ENCODE results near the gene PDE11A.
"Not testable (repeated sequence)": the region's sequence is repeated elsewhere in the genome, so short reads cannot be mapped to it uniquely, and the experiment has no call there.

Gene PDE11A

DNA sequence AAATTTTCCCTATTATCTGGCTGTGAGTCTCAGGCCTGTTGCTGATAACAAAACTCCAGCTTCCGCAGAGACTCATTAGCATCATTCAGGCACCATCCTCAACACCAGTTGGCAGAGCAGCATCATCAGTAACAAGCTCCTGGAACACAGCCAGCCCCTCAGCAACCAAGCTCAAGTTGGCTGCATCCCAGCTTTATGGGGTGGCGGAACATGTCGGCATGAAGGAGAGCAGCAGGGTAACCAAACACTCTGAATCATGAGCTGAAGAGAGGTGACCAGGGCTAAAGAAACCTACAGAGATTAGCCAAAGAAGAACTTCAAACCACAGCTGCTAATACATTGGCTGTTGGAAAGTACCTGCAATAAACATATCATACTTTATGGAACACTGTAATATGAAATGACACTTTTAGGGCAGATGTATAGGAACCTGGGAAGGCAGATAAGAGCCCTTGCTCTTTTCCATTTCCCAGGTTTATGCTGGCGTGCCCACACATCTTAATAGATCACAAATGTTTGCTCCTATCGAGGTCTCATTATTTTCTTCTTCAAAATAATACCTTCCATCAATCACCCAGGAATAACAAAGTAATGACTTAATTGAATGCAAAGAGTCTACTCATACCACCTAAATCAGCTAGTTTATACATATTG is 63.8 kb downstream of the PDE11A start:
- DNase-seq (ENCODE audit: low spot score), result no peak

DNA sequence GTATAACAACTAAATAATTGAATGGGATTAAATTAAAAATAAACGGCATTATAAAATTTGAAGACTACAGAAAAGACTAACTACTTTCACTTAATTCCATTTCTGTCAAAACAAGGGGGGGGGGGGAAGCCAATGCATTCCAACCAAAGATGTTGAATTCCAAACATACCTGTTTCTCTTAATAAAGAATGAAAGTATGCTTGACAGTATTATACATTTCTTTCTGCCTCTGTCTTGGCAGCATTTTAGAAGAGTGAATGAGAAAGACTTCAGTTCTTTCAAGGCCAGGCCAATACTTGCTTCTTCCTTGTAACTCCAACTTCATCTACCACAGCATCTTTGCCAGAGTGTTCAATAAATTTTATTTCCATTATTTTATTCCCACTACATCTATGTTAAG is 65.9 kb downstream of the PDE11A start:
- DNase-seq (ENCODE audit: low spot score), result no peak

DNA sequence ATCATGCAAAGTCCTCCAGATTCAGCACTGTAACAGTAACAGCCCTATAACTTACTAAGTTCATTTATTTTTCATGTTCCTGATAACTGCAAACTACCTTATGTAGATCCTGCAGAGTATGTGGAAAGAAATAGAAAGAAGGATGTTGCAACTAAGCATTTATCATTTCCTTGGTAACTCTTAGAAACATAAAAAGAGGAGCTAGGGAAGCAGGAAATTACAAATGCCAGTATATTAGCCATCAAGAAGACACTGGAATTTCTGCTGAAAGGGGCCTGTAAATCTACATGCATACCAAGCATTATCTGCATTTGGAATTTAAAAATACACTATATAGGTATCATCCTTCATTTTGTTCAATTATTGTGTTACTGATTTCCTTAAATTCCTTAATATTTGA is 66.8 kb downstream of the PDE11A start:
- DNase-seq (ENCODE audit: low spot score), result no peak

DNA sequence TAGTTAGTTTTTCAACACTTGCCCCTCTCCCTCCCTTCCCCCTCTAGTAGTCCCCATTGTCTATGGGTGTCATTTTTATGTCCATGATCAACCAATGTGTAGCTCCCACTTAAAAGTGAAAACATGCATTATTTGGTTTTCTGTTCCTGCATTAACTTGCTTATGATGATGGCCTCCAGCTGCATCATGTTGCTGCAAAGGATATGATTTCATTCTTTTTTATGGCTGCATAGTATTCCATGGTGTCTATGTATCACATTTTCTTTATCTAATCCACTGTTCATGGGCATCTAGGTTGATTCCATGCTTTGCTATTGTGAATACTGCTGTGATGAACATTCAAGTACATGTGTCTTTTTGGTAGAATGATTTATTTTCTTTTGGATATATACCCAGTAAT is 70.5 kb downstream of the PDE11A start:
- no peak for DNase-seq (ENCODE audit: low spot score)

DNA sequence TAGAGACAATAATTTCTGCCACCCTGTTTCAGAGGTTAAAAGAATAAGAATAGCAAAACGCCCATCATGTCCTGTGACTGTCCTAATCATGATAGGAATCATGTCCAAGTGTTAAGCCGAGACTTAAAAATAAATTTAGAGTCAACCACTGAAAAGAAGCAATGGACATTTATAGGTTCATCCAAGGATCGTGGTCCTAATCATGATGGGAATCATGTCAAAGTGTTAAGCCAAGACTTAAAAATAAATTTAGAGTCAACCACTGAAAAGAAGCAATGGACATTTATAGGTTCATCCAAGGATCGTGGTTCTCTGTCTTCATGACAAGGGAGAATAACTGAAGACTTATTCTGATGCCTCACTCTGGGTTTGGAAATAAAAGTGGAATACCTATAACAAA is 73.6 kb downstream of the PDE11A start:
- no peak for DNase-seq (ENCODE audit: low spot score)

DNA sequence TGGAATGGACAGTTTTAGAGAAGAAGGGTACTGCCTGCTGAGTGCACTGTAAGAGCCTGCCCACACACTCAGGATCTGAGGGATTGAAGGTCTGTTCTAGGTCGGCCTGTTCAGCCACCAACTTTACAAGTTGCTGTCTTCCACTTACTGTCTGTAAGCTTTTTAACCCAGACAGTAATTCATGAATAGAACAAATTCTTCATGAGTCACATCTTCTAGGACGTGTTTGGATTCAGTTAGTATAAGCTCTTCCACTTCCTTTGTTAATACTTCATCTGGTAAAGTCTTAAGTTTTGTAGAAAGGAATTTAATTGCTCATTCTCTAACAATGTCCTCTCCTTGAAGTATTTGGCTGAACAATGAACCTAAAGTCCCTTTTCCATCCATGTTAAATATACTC is 74.6 kb downstream of the PDE11A start:
- no peak for DNase-seq (ENCODE audit: low spot score)

DNA sequence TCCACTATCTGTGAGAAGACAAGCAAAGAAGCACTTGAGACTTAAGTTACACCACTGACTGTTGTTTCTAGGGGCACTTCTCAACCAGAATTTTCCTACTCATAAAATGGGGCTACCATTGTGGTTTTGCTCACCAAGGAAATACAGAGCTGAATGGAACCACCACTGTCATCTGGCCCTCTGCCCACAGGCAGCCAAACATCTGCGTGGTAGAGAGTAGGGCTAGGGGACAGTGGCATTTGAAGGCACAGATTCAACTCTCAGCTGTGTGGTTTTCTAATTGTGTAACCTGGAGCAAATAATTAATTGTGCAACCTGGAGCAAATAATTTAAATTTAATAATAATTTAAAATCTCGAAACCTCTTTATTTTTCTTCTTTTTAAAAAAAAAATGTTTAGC is 79.6 kb downstream of the PDE11A start:
- no peak for DNase-seq (ENCODE audit: low spot score)

DNA sequence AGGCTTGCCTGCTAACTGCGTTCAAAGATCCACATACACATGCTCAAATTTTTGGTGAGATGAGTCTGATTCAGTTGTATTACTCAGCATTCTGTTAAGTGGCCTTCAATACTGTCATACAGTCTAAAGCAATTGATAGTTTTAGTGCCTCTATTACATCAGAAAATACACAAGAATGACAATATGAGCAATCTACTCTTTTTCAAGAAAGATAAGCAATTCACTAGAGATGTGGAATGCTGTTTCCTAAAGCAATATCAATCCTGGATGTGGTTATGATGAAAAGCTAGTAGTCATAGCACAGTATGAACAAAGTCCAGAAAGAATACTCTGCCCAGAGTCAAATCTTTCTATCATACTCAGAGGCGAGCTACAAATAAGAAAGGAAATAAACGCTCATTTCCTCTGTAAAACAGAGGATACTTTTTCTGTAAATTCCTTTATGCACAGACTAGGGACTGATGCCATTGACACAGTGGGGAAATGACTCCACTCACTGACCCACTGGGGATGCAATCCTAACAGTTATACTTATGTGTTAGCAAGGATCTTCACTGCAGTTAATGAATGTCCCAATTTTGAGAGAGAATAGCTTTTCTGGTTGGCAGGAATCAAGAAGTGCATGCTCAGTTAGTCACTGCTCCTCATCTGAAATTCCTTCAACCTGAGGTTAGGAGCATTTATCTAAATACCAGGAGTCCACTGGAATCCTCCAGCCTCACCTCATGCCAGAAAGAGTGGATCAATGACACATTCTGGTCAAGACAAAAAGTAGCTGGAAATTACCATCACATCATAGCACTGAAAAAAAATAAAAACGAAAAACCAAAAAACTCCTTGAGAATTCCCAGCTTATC is 83.3 kb downstream of the PDE11A start:
- no peak for DNase-seq (ENCODE audit: low spot score)

DNA sequence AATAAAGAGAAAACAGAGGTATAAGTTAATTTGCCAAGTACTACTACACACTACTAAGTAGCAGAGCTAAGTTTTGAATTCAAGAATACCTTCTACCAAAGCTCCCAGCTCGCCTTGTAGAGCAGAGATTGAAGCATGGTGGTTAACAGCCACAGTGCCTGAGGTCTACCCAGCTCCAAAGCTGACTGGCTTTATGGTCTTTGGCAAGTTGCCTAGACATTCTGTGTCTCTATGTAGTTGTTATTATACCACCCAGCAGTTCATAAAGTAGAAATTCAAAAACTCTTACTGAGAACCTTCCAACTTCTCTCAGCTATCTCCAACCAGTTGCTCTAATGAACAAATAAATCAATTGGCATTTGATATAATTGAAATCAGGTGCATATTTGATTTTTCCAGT is 87.8 kb downstream of the PDE11A start:
- peak; percentile 10 for DNase-seq (ENCODE audit: low spot score)

DNA sequence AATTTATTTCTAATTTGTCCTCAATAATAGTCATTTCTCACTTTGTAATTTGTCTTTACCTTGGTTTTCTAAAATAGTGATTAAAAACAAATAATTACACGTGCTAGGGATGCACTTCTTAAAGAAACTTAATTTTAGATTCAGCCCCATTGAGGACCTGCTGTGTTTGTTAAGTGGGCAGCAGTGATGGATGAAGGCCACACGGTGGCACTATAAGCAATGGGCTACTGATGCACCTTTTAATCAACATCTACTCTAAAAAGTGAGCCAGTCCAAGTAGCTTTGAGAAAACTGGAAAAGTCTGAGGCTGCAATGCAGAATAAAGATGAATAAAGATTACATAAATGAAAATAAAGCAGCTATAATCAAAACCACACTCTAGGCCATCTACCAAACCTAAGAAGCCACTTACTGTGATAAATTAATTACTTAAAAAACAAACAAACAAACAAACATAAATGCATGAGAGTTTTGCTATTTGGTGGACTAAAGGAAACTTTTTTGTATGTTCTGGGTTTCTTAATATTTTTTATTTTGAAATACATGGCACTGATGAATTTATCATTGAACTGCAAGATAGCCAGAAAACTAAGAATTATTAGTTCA is 89.3 kb downstream of the PDE11A start:
- peak; percentile 46 for DNase-seq (ENCODE audit: low spot score)

DNA sequence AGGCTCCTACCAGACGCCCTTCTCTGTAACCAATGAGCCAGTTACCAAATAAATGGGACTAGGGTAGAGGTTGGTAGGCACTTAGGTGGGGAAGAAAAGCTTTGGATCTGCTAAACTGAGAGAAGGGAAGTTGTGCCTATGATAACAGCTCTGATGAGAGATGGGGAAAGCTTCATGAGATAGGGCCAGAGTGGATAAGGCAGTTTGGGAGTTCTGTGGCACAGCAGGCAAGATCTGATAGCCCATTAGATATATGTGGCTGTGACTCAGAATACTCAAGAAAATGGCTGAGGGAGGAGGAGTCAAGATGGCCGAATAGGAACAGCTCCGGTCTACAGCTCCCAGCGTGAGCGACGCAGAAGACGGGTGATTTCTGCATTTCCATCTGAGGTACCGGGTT is 99.8 kb downstream of the PDE11A start:
- no peak for DNase-seq (ENCODE audit: low spot score)

DNA sequence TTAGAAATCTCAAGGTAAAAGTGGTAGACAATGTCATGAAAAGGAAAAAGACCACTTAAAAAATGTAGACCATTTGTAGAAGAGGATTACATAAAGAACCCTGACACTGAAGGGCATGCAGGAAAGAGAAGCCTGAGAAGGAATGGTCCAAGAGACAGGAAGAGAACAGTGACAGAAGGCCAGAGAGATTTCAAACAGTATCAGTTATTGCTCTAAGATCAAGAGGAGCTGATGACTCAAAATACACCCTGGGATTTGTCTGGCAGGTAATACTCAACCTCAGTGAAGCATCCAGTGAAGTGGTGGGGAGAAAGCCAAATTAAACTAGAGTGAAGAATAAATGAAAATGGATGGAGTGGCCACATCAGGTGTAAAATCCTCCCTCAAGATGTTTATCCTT is 100.5 kb downstream of the PDE11A start:
- no peak for DNase-seq (ENCODE audit: low spot score)

DNA sequence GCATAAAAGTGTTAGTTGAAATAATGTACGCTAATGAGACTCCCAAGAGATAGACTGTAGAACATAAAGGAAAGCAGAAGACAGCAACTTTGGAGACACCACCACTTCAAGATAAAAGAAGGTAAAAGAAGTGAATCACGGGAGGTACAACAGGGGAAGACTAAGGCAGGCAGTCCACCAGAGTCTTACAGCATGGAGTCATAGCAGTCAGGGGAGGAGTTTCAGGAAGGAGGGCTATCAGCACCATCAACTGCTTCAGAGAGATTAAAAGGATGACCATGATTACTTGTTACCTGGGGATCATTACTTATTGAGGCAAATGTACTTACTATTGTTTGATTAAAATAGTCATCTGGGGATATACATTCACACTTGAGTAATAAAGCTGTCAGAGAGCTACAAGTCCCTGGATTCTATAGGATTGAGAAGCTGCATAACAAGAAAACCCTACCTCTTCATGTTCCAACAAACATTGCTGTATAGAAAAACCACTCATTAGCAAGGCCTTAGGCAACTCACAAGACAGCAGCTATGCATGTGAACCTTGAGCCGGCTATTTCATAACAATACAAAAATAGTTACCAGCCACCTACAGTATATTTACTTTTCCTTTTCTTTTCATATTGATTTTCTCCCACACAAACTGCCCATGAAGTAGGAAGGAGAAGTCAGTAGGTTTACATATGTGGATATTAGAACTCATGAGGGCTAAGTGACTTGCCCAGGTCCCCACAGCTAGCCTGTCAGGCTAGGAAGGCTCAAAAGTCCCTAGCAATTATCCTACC is 101.7 kb downstream of the PDE11A start:
- no peak for DNase-seq (ENCODE audit: low spot score)

DNA sequence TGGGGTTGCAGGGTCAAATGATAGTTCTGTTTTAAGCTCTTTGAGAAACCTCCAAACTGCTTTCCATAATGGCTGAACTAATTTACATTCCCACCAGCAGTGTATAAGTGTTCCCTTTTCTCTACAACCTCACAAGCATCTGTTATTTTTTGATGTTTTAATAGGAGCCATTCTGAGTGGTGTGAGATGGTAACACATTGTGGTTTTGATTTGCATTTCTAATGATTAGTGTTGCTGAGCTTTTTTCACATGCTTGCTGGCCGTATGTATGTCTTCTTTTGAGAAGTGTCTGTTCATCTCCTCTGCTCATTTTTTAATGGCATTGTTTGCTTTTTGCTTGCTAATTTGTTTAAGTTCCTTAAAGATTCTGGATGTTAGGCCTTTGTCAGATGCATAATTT is 107.7 kb downstream of the PDE11A start:
- no peak for DNase-seq (ENCODE audit: low spot score)

DNA sequence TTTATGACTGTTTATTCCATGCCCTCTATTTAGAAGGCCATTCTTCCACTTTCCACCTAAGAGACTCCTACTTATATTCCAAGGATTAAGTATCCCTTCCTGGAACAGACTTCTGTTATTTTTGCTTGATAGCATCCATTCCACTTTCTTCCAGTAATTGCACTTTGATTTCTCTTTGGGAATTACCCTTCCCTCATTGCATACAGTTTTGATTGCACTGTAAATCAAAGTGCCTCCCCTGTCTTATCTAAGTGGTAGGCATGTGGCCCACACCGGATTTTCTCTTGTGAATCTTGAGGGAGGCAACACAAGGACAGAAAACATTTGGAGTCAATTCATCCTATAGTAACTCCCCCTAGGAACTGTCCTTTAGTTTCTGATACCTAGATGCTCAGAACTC is 120.4 kb downstream of the PDE11A start:
- no peak for DNase-seq (ENCODE audit: low spot score)

DNA sequence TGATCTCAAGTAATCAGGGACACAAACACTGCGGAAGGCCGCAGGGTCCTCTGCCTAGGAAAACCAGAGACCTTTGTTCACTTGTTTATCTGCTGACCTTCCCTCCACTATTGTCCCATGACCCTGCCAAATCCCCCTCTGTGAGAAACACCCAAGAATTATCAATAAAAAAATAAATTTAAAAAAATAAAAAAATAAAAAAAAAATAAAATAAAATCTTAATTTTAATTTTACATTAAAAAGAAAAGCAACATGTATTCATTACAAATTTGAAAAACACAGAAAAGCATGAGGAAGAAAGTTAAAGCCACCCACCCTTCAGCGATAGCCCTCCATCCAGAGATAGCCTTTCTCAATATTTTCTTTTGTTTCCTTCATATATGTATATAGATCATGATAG is 125.0 kb downstream of the PDE11A start:
- DNase-seq (ENCODE audit: low spot score), result not testable (repeated sequence)

DNA sequence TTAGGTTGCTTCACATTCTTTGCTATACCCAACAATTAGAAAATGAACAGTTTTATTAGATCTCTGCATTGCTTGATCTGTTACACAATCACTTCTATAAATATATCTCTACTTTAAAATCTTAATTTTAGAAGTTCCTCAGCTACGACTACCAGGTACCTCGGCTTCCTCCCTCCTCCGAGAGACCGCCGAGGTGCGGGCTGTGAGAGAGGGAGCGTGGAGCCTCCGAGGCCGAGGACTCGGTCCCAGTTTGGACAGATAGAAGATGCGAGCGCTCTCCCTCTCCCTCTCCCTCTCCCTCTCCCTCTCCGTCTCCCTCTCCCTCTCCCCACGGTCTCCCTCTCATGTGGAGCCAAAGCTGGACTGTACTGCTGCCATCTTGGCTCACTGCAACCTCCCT is 128.0 kb downstream of the PDE11A start:
- not testable (repeated sequence) for DNase-seq (ENCODE audit: low spot score)

DNA sequence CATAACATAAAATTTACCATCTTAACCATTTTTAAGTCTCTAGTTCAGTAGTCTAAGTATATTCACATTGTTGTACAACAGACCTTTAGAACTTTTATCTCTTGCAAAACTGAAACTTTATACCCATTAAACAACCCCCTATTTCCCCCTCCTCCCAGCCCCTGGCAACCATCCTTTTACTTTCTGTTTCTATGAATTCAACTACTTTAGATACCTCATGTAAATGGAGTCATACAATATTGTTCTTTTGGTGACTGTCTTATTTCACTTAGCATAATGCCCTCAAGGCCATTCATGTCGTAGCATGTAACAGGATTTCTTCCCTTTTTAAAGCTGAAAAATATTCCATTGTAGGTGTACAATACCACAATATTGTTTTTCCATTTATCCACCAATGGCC is 129.8 kb downstream of the PDE11A start:
- DNase-seq (ENCODE audit: low spot score), result no peak

DNA sequence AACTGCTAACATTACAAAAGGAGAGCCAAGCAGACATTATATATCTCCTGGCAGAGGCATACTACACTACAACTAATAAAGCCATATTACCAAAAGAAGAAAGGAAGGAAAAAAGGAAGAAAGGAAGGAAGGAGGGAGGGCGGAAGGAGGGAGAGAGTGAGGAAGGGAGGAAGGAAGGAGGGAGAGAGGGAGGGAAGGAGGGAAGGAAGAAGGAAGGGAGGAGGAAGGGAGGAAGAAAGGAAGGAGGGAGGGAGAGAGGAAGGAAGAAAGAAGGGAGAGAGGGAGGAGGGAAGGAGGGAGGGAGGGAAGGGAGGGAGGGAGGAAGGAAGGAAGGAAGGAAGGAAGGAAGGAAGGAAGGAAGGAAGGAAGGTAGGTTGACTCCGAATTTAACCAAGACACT is 133.4 kb downstream of the PDE11A start:
- no peak for DNase-seq (ENCODE audit: low spot score)

DNA sequence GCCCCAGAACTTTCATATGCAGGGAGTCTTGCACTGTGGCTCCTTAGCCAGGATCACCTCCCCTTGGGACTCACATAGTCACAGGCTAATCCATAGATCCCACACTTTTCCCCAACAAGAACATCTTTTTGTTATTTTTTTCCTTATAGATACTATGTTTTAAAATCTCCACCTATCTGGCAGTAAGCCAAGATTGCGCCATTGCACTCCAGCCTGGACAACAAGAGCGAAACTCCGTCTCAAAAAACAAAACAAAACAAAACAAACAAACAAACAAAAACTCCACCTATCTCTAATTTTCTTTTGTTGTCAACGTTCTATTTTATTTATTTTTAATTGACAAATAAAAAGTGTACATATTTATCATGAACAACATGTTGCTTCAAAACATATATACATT is 141.7 kb downstream of the PDE11A start:
- no peak for DNase-seq (ENCODE audit: low spot score)

DNA sequence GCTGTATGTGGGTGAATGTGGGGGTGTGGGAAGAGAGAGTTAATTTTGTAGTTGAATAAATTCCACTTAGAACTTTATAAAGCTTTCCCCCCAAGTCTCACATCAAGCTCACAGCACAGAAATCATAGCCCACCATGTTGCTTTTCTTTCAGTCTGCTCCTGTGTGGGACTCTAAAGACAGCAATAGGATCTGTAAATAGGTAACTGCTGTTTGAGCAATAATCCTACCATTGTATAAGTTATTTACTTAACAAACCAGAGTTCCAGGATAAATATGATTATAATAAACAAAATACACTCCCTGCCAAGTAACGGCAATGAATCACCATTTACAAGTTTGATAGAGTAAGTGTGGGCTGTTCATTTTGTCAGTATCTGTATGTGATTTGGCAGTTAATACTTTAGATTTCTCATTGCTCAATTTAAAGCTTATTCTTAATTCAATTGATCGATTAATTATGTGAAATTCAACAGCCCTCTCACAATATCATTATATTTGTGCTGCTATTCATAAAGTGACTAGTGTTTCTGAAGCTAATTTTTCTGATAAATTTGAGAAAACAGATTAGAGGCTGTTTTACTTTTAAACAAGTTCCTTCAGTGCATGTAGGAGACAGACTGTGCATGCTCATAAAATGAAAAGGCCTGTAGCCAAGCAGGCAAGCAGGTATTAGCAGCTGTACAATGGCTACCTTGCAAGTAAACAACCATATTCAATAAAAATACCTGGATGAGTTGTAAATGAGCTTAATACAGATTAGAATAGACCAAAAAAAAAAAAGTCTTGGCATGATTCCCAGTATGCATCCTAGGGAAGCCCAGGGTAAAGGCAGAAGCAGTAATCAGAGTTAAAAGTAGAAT is 142.7 kb downstream of the PDE11A start:
- no peak for DNase-seq (ENCODE audit: low spot score)

DNA sequence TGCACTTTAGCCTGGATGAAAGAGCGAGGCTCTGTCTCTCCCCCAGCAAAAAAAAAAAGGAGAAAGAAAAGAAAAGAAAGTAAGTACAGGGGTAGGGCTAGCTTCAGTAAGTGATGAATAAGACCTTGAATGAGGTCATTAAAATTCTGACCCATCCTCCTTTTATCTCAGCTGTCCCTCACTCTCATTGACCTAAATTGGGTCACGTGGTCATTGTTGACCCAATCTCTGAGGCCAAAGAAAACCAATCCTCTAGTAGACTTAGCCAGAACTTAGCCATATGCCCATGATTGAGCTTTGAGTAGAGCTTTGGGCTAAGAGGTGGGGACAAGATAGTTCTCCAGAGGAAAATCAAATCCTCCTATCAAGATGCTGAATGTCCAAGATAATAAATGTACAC is 149.3 kb downstream of the PDE11A start:
- DNase-seq (ENCODE audit: low spot score), result no peak
